GM19351 (cell line): ENCODE results near the gene TSSK2.
A peak's percentile ranks its signal among the peaks of the same experiment; 100 is the strongest.

Experiments used
- ATAC-seq: cut with Tn5 transposase; IDR thresholded peaks from one replicate; pipeline ENCODE4 v1.9.1; 2021; ENCODE audit warnings: mild to moderate bottlenecking, moderate library complexity; ENCODE audit not compliant: unreplicated experiment

The TSSK2 gene

DNA sequence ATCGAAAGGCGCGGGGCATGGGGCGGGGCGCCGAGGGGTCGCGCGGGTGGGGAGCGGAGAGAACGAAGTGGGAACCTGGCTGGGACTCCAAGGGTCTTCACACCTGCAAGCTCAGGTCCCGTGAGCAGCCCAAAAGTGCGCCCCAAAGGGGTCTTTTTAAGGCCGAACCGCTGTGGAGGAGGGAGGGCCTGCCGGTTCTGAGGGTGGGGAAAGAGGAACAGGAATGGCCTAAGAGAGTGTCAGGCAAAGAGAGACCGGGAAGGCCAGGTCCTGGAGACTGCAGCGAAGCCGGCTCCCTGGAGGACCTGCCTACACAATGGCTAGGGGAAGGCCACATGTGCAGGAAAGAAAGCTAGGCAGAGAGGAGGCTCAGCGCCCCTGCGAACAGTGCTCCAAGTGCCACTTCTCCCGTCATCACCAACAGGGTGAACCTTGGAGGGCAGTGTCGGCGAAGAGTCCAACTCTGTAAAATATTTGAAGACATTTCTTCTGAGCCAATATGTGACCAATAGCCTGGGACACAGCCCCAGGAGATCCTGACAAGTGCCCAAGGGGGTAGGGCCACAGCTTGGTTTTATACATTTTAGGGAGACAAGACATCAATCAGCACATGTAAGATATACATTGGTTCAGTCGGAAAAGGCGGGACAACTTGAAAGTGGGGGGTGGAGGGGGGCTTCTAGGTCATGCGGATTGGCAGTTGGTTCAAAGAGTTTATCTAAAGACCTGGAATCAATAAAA lies 8.2 kb upstream of the TSSK2 start:
- peak; percentile 0 for ATAC-seq

GRCh38 chr22:19123936-19124335 lies 7.2 kb upstream of the TSSK2 start:
- ATAC-seq: no peak

- ATAC-seq: no peak
Measured at GRCh38 chr22:19124377-19124776, 6.7 kb upstream of the TSSK2 start.

- ATAC-seq: no peak
Measured at GRCh38 chr22:19125011-19125410, 6.1 kb upstream of the TSSK2 start.

DNA sequence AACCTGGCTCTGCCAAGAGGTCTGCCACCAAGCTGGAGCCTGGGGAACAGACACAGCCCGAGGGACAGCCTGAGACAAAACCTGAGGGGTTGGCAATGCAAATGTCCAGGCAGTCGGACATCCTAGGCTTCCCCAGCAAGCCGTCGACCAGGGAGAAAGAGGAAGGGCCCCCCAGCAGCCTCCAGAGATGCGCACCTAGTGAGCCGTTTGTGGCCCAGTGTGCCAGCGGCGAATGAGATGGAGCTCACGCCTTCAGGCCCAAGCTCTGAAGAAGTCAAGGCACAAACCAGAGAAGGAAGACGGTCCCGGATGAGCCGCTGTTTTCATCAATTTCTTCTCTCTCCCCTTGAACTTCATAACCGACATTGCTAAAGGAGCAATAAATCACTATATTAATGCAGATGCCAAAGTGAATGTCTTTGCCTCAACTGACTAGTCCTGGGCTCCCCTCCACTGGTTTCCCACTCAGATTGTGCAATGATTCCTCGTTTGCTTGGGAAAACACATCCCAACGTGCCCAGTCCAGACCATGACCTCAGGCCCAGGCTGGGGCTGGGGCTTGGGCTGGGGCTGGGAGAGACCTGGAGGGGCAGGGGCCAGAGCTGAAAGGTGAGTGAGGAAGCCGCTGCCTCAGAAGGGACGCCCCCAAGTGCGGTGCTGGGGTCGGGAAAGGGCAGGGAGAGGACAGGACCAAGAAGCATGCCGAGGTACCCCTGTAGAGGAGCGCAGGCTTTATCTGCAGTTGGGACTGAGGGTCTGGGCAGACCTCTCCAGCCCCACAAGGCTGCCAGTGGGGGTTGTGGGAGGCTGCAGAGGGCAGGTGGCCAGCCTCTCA lies 5.4 kb upstream of the TSSK2 start:
- ATAC-seq: no peak

DNA sequence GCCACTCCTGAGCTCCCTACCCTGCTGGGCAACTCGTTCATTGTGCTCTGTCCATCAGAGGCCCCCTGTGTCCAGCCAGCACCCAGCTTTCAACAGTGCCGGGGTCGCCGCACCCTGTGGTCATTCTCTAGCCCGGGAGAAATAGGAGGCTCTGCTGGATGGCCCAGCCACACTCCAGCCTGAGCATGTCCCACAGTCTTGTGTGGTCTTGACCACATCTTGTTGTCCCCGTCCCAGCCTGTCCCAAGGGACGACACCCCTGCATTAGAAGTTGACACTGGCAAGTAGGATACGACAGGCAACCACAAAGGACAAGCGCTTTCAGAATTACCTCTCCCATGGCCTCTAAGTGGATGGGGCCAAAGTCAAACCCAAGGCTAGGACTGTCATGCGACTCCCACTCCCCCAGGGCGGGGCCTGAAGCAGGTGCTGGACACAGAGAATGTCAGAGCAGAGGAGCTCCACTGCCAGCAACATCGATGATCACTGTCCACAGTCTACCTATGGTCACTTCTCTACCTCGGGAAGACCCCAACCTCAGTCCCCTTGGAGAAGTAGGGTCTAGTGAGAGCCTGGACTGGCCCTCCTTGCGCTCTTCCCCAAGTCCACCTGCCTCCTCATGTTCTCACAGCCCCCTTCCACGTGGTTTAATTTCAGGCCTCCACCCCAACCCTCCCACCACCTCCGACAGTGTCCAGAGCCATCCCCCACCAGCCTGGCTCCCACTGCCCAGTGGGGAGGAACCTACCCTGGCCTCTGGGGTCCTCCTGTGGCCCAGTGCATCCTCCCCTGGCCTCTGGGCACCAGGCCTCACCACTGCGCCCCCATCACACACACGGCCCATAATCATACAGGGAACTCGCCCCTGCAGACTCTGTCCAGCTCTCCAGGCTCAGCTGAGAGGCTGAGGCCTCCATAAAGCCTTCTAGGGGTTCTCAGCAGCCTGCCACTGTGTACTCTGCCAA lies 4.5 kb upstream of the TSSK2 start:
- ATAC-seq: no peak

GRCh38 chr22:19127329-19128008 lies 3.6 kb upstream of the TSSK2 start:
- no peak for ATAC-seq

GRCh38 chr22:19128009-19128401 lies 3.1 kb upstream of the TSSK2 start:
- no peak for ATAC-seq

- no peak for ATAC-seq
Measured at GRCh38 chr22:19128946-19129727, 2.0 kb upstream of the TSSK2 start.

GRCh38 chr22:19129871-19130270 lies 1.2 kb upstream of the TSSK2 start:
- no peak for ATAC-seq

GRCh38 chr22:19131685-19132015 lies 542 bp downstream of the TSSK2 start:
- no peak for ATAC-seq

- ATAC-seq: no peak
Measured at GRCh38 chr22:19132153-19132552, 1.0 kb downstream of the TSSK2 start.

GRCh38 chr22:19132693-19133400 lies 1.7 kb downstream of the TSSK2 start:
- no peak for ATAC-seq

DNA sequence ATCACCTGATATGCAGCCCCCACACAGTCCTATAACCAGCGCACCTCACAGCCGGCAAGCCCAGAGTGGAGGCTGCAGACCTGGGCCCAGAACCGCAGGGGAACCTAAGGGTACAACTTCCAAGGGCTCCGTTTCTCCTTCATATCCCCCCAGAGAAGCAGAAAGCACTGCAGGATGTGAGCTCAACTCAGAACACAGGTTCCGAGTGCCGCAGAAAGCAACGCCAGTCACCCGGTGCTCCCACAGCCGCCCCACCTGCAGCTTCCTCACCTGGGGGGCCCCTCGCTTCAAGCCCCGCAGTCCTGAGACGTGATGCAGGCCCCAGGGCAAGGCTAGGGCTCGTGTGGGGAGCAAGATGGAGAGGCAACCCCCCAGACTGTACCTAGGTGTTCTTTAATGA lies 2.5 kb downstream of the TSSK2 start:
- no peak for ATAC-seq

DNA sequence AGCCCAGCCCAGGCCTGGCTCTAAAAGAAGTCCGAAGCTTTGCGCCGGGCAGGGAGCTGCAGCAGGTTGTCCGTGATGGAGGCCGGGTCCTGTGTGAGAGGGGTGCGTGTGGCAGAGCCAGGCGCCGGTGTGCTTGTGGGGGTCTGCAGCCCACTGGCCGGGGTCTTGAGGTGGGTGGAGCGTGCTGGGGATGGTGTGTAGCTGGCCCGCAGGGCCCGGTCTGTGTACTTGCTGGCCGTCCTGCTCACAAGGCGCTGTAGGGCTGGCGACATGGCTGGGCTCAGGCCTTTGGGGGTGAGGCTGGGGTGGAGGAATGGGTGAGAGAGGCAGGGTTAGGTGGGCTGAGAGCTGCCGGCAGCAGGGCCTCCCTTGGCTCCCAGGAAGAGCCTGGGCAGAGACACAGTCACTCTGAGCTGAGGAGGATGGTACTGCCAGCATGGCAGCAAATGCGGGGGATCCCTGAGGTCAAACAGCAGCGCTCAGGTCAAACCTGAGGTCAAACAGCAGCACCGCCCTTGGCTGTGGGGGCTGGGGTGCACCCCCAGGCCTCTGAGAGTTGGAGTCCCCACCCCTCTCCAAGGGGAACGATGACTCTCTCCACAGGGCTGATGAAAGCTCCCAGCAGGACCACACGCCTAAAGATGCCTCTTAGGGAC lies 3.2 kb downstream of the TSSK2 start:
- no peak for ATAC-seq

GRCh38 chr22:19134874-19135273 lies 3.8 kb downstream of the TSSK2 start:
- no peak for ATAC-seq

GRCh38 chr22:19136915-19137314 lies 5.8 kb downstream of the TSSK2 start:
- no peak for ATAC-seq

DNA sequence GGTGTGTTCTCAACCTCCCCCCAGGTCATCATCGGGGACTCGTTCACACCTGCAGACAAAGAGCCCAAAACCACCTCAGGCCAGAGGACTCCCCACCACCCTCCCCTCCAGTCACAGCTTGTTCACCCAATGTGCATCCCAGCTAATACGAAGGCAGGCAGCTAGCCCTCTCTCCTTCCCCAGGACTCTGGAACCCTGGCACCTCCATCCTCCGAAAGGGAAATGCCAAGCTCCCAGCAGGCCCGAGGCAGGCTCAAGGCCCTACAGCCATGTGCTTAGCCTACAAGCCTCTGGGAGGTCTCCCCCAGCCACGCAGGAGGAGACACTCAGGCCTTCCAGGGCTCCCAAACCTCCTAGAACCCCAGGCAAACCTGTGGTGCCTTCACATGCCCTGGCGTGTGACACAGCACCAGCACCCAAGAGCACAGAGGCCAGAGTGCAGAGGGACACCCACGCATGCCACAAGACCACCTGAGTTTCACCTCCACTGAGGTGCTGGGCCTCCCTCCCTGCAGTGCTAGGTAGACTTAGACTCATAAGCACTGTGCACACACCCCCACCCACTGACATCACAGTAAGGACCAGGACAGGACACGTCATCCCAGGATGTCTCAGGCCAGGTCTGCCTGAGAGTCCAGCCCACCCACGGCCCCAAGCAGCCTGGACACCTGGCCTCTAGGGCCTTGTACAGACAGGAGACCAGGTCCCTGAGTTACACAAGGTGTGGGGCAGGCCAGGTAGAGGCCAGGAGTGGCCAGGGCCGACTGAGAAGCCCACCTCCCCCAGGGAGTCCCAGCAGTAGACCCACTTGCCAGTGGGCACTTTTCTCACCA lies 6.5 kb downstream of the TSSK2 start:
- no peak for ATAC-seq
